ENCODE results near the gene SVOPL. TPM values are rescaled to one million over a fixed set of nuclear protein-coding genes. Genes with fewer than 3 reads are reported as not detected.
"Not testable (repeated sequence)": the region's sequence is repeated elsewhere in the genome, so short reads cannot be mapped to it uniquely, and the experiment has no call there.

SVOPL gene
- polyA plus RNA-seq, 1 donor: 6.4 TPM

GRCh38 chr7:138705167-138705566 lies 4.0 kb upstream of the SVOPL start:
- no peaks in the 10 kb centered on the region for H3K9me3 ChIP-seq (ENCODE audit: control insufficient read depth, low read depth, low read length)
- H3K36me3 ChIP-seq (ENCODE audit: control insufficient read depth, insufficient read depth, low read length): no peaks in the 10 kb centered on the region
- no peak overlapping the region for H3K27ac ChIP-seq (ENCODE audit: low read length)
- DNase-seq: no peak
- no peaks in the 10 kb centered on the region for H3K4me1 ChIP-seq (ENCODE audit: control insufficient read depth, insufficient read depth, low read length)
- no peaks in the 10 kb centered on the region for H3K27me3 ChIP-seq (ENCODE audit: control insufficient read depth, insufficient read depth, low read length)
- H3K4me3 ChIP-seq (ENCODE audit: low read length): no peak overlapping the region
- 100% methylated on average over 1 of the region's 7 CpGs for whole genome bisulfite sequencing (ENCODE audit: insufficient coverage, low lambda C conversion rate)

GRCh38 chr7:138701537-138701923 lies 368 bp upstream of the SVOPL start:
- Histone ChIP-seq H3K9me3 (ENCODE audit: control insufficient read depth, low read depth, low read length) (no peaks in the 10 kb centered on the region), H3K36me3 (ENCODE audit: control insufficient read depth, insufficient read depth, low read length) (no peaks in the 10 kb centered on the region), H3K27ac (ENCODE audit: low read length) (no peak overlapping the region), H3K4me3 (ENCODE audit: low read length) (no peak overlapping the region), H3K27me3 (ENCODE audit: control insufficient read depth, insufficient read depth, low read length) (no peaks in the 10 kb centered on the region), H3K4me1 (ENCODE audit: control insufficient read depth, insufficient read depth, low read length) (no peaks in the 10 kb centered on the region)
- DNase-seq: no peak
- no CpG with 5 or more reads among the region's 2 CpGs for WGBS (ENCODE audit: insufficient coverage, low lambda C conversion rate)

- no peak overlapping the region for H3K4me3 ChIP-seq (ENCODE audit: low read length)
- no peaks in the 10 kb centered on the region for H3K4me1 ChIP-seq (ENCODE audit: control insufficient read depth, insufficient read depth, low read length)
- no peaks in the 10 kb centered on the region for H3K27me3 ChIP-seq (ENCODE audit: control insufficient read depth, insufficient read depth, low read length)
- no peaks in the 10 kb centered on the region for H3K36me3 ChIP-seq (ENCODE audit: control insufficient read depth, insufficient read depth, low read length)
- H3K27ac ChIP-seq (ENCODE audit: low read length): no peak overlapping the region
- no CpG with 5 or more reads among the region's 9 CpGs for WGBS (ENCODE audit: insufficient coverage, low lambda C conversion rate)
- no peak for DNase-seq
- H3K9me3 ChIP-seq (ENCODE audit: control insufficient read depth, low read depth, low read length): no peaks in the 10 kb centered on the region
Observed at GRCh38 chr7:138699661-138700060, 1.5 kb downstream of the SVOPL start.

GRCh38 chr7:138698281-138698680 lies 2.9 kb downstream of the SVOPL start:
- no peaks in the 10 kb centered on the region for H3K9me3 ChIP-seq (ENCODE audit: control insufficient read depth, low read depth, low read length)
- H3K4me3 ChIP-seq (ENCODE audit: low read length): no peak overlapping the region
- H3K36me3 ChIP-seq (ENCODE audit: control insufficient read depth, insufficient read depth, low read length): no peaks in the 10 kb centered on the region
- DNase-seq: no peak
- no peaks in the 10 kb centered on the region for H3K27me3 ChIP-seq (ENCODE audit: control insufficient read depth, insufficient read depth, low read length)
- no CpG with 5 or more reads among the region's 7 CpGs for WGBS (ENCODE audit: insufficient coverage, low lambda C conversion rate)
- H3K27ac ChIP-seq (ENCODE audit: low read length): no peak overlapping the region
- no peaks in the 10 kb centered on the region for H3K4me1 ChIP-seq (ENCODE audit: control insufficient read depth, insufficient read depth, low read length)

GRCh38 chr7:138697535-138698182 lies 3.5 kb downstream of the SVOPL start:
- 49% methylated on average over 2 of the region's 2 CpGs for WGBS (ENCODE audit: insufficient coverage, low lambda C conversion rate)
- Histone ChIP-seq H3K36me3 (ENCODE audit: control insufficient read depth, insufficient read depth, low read length) (no peaks in the 10 kb centered on the region), H3K4me3 (ENCODE audit: low read length) (no peak overlapping the region), H3K27ac (ENCODE audit: low read length) (no peak overlapping the region), H3K4me1 (ENCODE audit: control insufficient read depth, insufficient read depth, low read length) (no peaks in the 10 kb centered on the region), H3K27me3 (ENCODE audit: control insufficient read depth, insufficient read depth, low read length) (no peaks in the 10 kb centered on the region), H3K9me3 (ENCODE audit: control insufficient read depth, low read depth, low read length) (no peaks in the 10 kb centered on the region)
- no peak for DNase-seq

- not testable (repeated sequence) for H3K9me3 ChIP-seq (ENCODE audit: control insufficient read depth, low read depth, low read length); H3K36me3 ChIP-seq (ENCODE audit: control insufficient read depth, insufficient read depth, low read length); H3K27ac ChIP-seq (ENCODE audit: low read length); H3K4me3 ChIP-seq (ENCODE audit: low read length); DNase-seq; H3K27me3 ChIP-seq (ENCODE audit: control insufficient read depth, insufficient read depth, low read length); H3K4me1 ChIP-seq (ENCODE audit: control insufficient read depth, insufficient read depth, low read length)
- WGBS (ENCODE audit: insufficient coverage, low lambda C conversion rate): no CpG with 5 or more reads among the region's 9 CpGs
Observed at GRCh38 chr7:138695776-138696175, 5.4 kb downstream of the SVOPL start.

GRCh38 chr7:138695106-138695505 lies 6.1 kb downstream of the SVOPL start:
- H3K27ac ChIP-seq (ENCODE audit: low read length): no peak overlapping the region
- WGBS (ENCODE audit: insufficient coverage, low lambda C conversion rate): no CpG with 5 or more reads among the region's 4 CpGs
- H3K4me1 ChIP-seq (ENCODE audit: control insufficient read depth, insufficient read depth, low read length): no peaks in the 10 kb centered on the region
- DNase-seq: no peak
- no peaks in the 10 kb centered on the region for H3K36me3 ChIP-seq (ENCODE audit: control insufficient read depth, insufficient read depth, low read length)
- no peaks in the 10 kb centered on the region for H3K9me3 ChIP-seq (ENCODE audit: control insufficient read depth, low read depth, low read length)
- no peak overlapping the region for H3K4me3 ChIP-seq (ENCODE audit: low read length)
- no peaks in the 10 kb centered on the region for H3K27me3 ChIP-seq (ENCODE audit: control insufficient read depth, insufficient read depth, low read length)

GRCh38 chr7:138691178-138691577 lies 10.0 kb downstream of the SVOPL start:
- Histone ChIP-seq H3K4me1 (ENCODE audit: control insufficient read depth, insufficient read depth, low read length) (no peaks in the 10 kb centered on the region), H3K27me3 (ENCODE audit: control insufficient read depth, insufficient read depth, low read length) (no peaks in the 10 kb centered on the region), H3K27ac (ENCODE audit: low read length) (no peak overlapping the region), H3K36me3 (ENCODE audit: control insufficient read depth, insufficient read depth, low read length) (no peaks in the 10 kb centered on the region), H3K9me3 (ENCODE audit: control insufficient read depth, low read depth, low read length) (no peaks in the 10 kb centered on the region), H3K4me3 (ENCODE audit: low read length) (no peak overlapping the region)
- WGBS (ENCODE audit: insufficient coverage, low lambda C conversion rate): 35% methylated on average over 2 of the region's 5 CpGs
- DNase-seq: no peak

GRCh38 chr7:138690495-138690894 lies 10.7 kb downstream of the SVOPL start:
- DNase-seq: no peak
- no peaks in the 10 kb centered on the region for H3K27me3 ChIP-seq (ENCODE audit: control insufficient read depth, insufficient read depth, low read length)
- no peak overlapping the region for H3K27ac ChIP-seq (ENCODE audit: low read length)
- 80% methylated on average over 1 of the region's 2 CpGs for WGBS (ENCODE audit: insufficient coverage, low lambda C conversion rate)
- H3K36me3 ChIP-seq (ENCODE audit: control insufficient read depth, insufficient read depth, low read length): no peaks in the 10 kb centered on the region
- H3K4me1 ChIP-seq (ENCODE audit: control insufficient read depth, insufficient read depth, low read length): no peaks in the 10 kb centered on the region
- H3K9me3 ChIP-seq (ENCODE audit: control insufficient read depth, low read depth, low read length): no peaks in the 10 kb centered on the region
- no peak overlapping the region for H3K4me3 ChIP-seq (ENCODE audit: low read length)

GRCh38 chr7:138688037-138688436 lies 13.1 kb downstream of the SVOPL start:
- not testable (repeated sequence) for H3K4me3 ChIP-seq (ENCODE audit: low read length); DNase-seq; H3K27me3 ChIP-seq (ENCODE audit: control insufficient read depth, insufficient read depth, low read length); H3K27ac ChIP-seq (ENCODE audit: low read length); H3K36me3 ChIP-seq (ENCODE audit: control insufficient read depth, insufficient read depth, low read length); H3K9me3 ChIP-seq (ENCODE audit: control insufficient read depth, low read depth, low read length); H3K4me1 ChIP-seq (ENCODE audit: control insufficient read depth, insufficient read depth, low read length)
- no CpG with 5 or more reads among the region's 6 CpGs for WGBS (ENCODE audit: insufficient coverage, low lambda C conversion rate)

GRCh38 chr7:138684340-138684739 lies 16.8 kb downstream of the SVOPL start:
- Histone ChIP-seq H3K27me3 (ENCODE audit: control insufficient read depth, insufficient read depth, low read length) (no peaks in the 10 kb centered on the region), H3K4me1 (ENCODE audit: control insufficient read depth, insufficient read depth, low read length) (no peaks in the 10 kb centered on the region), H3K9me3 (ENCODE audit: control insufficient read depth, low read depth, low read length) (no peaks in the 10 kb centered on the region), H3K27ac (ENCODE audit: low read length) (no peak overlapping the region), H3K4me3 (ENCODE audit: low read length) (no peak overlapping the region), H3K36me3 (ENCODE audit: control insufficient read depth, insufficient read depth, low read length) (no peaks in the 10 kb centered on the region)
- WGBS (ENCODE audit: insufficient coverage, low lambda C conversion rate): no CpG with 5 or more reads among the region's 3 CpGs
- no peak for DNase-seq

Measured in large intestine (tissue), 3 donors.